ENCODE data around the gene MAGOHB.

DNA sequence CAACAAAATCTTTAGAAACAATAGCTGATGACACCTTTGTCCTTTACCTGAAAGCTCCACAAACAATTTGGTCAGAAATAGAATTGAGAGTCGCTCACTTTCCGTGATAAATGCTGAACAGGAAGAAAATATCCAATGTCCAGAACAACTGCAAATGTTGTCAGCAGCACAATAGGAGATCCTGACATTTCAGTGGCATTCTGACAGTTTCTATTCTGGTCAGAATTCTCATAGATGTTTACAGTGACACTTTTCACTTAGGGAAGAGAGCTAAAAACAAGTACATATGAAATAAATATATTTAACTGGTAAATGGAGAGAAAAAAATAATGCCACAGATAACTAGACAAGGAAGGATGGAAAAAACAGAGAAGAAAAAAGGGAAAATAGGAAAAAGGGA, 39.1 kb downstream of the MAGOHB start:
- TF ChIP-seq, protein P1, sequence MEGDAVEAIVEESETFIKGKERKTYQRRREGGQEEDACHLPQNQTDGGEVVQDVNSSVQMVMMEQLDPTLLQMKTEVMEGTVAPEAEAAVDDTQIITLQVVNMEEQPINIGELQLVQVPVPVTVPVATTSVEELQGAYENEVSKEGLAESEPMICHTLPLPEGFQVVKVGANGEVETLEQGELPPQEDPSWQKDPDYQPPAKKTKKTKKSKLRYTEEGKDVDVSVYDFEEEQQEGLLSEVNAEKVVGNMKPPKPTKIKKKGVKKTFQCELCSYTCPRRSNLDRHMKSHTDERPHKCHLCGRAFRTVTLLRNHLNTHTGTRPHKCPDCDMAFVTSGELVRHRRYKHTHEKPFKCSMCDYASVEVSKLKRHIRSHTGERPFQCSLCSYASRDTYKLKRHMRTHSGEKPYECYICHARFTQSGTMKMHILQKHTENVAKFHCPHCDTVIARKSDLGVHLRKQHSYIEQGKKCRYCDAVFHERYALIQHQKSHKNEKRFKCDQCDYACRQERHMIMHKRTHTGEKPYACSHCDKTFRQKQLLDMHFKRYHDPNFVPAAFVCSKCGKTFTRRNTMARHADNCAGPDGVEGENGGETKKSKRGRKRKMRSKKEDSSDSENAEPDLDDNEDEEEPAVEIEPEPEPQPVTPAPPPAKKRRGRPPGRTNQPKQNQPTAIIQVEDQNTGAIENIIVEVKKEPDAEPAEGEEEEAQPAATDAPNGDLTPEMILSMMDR (IDR thresholded peaks at IDR 0.05), result no peak
- no peak for TF ChIP-seq POLR2A (IDR thresholded peaks at IDR 0.05)
